ENCODE data around the gene ANTXR2.

DNA sequence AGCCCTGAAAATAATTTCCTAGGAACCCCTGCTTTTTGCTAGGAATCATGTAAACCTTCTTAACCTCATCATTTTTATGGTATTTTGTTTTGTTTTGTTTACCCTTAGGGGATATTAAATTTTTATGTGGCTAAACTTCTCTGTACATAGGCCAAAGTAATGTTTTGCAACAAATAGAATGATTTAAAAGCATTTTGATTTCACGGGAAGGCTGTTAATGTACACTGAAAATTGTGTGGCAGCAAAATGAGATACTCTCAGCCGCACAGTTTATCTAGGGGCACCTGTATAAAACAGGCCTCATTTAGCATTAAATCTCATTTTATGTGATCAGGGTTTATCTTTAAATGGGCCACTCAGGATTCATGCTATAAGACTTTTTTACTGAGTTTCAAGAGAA lies 175.0 kb downstream of the ANTXR2 start:
- TF ChIP-seq, protein P1, sequence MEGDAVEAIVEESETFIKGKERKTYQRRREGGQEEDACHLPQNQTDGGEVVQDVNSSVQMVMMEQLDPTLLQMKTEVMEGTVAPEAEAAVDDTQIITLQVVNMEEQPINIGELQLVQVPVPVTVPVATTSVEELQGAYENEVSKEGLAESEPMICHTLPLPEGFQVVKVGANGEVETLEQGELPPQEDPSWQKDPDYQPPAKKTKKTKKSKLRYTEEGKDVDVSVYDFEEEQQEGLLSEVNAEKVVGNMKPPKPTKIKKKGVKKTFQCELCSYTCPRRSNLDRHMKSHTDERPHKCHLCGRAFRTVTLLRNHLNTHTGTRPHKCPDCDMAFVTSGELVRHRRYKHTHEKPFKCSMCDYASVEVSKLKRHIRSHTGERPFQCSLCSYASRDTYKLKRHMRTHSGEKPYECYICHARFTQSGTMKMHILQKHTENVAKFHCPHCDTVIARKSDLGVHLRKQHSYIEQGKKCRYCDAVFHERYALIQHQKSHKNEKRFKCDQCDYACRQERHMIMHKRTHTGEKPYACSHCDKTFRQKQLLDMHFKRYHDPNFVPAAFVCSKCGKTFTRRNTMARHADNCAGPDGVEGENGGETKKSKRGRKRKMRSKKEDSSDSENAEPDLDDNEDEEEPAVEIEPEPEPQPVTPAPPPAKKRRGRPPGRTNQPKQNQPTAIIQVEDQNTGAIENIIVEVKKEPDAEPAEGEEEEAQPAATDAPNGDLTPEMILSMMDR (conservative IDR thresholded peaks at IDR 0.05; ENCODE audit: low read length) = no peak
- no peak for TF ChIP-seq EZH2phosphoT487 (IDR thresholded peaks at IDR 0.05; ENCODE audit: borderline replicate concordance, low read depth, low read length)
